ENCODE measurements around the gene IQGAP1. TPM values are rescaled to one million over a fixed set of nuclear protein-coding genes. Genes with fewer than 3 reads are reported as not detected.
A peak's percentile ranks its signal among the peaks of the same experiment; 100 is the strongest.

Gene IQGAP1
- total and polyA plus RNA-seq, 2 experiments from 2014 or later = 65.8 to 125 TPM

DNA sequence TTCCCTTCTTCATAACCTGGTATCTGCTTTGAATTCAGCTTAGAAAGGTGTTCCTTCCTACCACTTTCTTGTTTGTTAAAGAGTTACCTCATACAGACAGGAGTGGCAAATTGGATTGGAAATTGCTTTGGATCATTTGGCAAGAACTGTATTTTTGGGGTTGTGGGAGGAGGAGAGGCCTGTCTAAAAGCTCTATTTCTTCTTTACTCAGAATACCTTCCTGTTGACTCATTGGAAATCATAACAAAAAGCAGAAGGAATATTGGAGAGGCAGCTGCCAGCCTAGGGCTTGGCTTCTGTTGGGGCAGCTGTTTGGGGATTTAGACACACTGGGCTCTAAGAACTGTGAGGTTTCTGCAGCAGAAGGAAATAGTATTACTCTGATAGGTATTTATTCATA, 14.2 kb downstream of the IQGAP1 start:
- Histone ChIP-seq H4K20me1 (ENCODE audit: insufficient read depth, poor library complexity, severe bottlenecking) (no peaks in the 10 kb centered on the region), H3K4me3 (no peak overlapping the region), H2AFZ (no peak overlapping the region), H3K27me3 (no peaks in the 10 kb centered on the region), H3K9me3 (ENCODE audit: low read depth) (no peaks in the 10 kb centered on the region), H3K9me2 (replicated peaks; ENCODE audit: insufficient read depth) (no peaks in the 10 kb centered on the region), H3K27ac (peak overlapping the region; percentile 92), H3K4me1 (ENCODE audit: insufficient read depth) (peaks cover 33% of the 10 kb centered on the region), H3K4me2 (peak overlapping the region; percentile 63), H3K79me2 (peaks cover 97% of the 10 kb centered on the region), H3K36me3 (replicated peaks; ENCODE audit: insufficient read depth, low read depth) (no peaks in the 10 kb centered on the region)
- no peak for TF ChIP-seq CTCF (IDR thresholded peaks at IDR 0.05; ENCODE audit: poor library complexity)
- TF ChIP-seq EZH2phosphoT487 (IDR thresholded peaks at IDR 0.05; ENCODE audit: low read depth, severe bottlenecking, unreplicated experiment) = no peak
- TF ChIP-seq EZH2 (IDR thresholded peaks at IDR 0.05; ENCODE audit: borderline replicate concordance) = no peak
- DNase-seq (ENCODE audit: low spot score) = peak; percentile 17

- no peak overlapping the region for H2AFZ ChIP-seq
- no peaks in the 10 kb centered on the region for H3K9me3 ChIP-seq (ENCODE audit: low read depth)
- DNase-seq (ENCODE audit: low spot score) = no peak
- H3K9me2 ChIP-seq (replicated peaks; ENCODE audit: insufficient read depth) = no peaks in the 10 kb centered on the region
- H3K27ac ChIP-seq = peak overlapping the region; percentile 92
- peaks cover 33% of the 10 kb centered on the region for H3K4me1 ChIP-seq (ENCODE audit: insufficient read depth)
- no peaks in the 10 kb centered on the region for H3K36me3 ChIP-seq (replicated peaks; ENCODE audit: insufficient read depth, low read depth)
- H3K27me3 ChIP-seq = no peaks in the 10 kb centered on the region
- WGBS (ENCODE audit: low lambda C conversion rate, missing lambda C conversion rate) = 88% methylated on average over 3 of the region's 3 CpGs
- no peaks in the 10 kb centered on the region for H4K20me1 ChIP-seq (ENCODE audit: insufficient read depth, poor library complexity, severe bottlenecking)
- H3K79me2 ChIP-seq = peaks cover 97% of the 10 kb centered on the region
- no peak overlapping the region for H3K4me3 ChIP-seq
- peak overlapping the region; percentile 63 for H3K4me2 ChIP-seq
- no peak for TF ChIP-seq EZH2phosphoT487 (IDR thresholded peaks at IDR 0.05; ENCODE audit: low read depth, severe bottlenecking, unreplicated experiment)
- TF ChIP-seq EZH2 (IDR thresholded peaks at IDR 0.05; ENCODE audit: borderline replicate concordance) = no peak
- TF ChIP-seq CTCF (IDR thresholded peaks at IDR 0.05; ENCODE audit: poor library complexity) = no peak
Observed at GRCh38 chr15:90402767-90403166, 14.7 kb downstream of the IQGAP1 start.

GRCh38 chr15:90405055-90405607, 17.1 kb downstream of the IQGAP1 start:
- H3K27ac ChIP-seq = peak overlapping the region; percentile 19
- H4K20me1 ChIP-seq (ENCODE audit: insufficient read depth, poor library complexity, severe bottlenecking) = no peaks in the 10 kb centered on the region
- no peak overlapping the region for H3K4me2 ChIP-seq
- DNase-seq (ENCODE audit: low spot score) = no peak
- peaks cover 95% of the 10 kb centered on the region for H3K79me2 ChIP-seq
- no peaks in the 10 kb centered on the region for H3K9me3 ChIP-seq (ENCODE audit: low read depth)
- peaks cover 25% of the 10 kb centered on the region for H3K4me1 ChIP-seq (ENCODE audit: insufficient read depth)
- WGBS (ENCODE audit: low lambda C conversion rate, missing lambda C conversion rate) = 65% methylated on average over 3 of the region's 3 CpGs
- TF ChIP-seq CTCF (IDR thresholded peaks at IDR 0.05; ENCODE audit: poor library complexity) = no peak
- TF ChIP-seq EZH2 (IDR thresholded peaks at IDR 0.05; ENCODE audit: borderline replicate concordance) = no peak
- no peak for TF ChIP-seq EZH2phosphoT487 (IDR thresholded peaks at IDR 0.05; ENCODE audit: low read depth, severe bottlenecking, unreplicated experiment)
- H3K9me2 ChIP-seq (replicated peaks; ENCODE audit: insufficient read depth) = no peaks in the 10 kb centered on the region
- no peaks in the 10 kb centered on the region for H3K36me3 ChIP-seq (replicated peaks; ENCODE audit: insufficient read depth, low read depth)
- H2AFZ ChIP-seq = no peak overlapping the region
- H3K27me3 ChIP-seq = no peaks in the 10 kb centered on the region
- H3K4me3 ChIP-seq = no peak overlapping the region

Measured in hepatocyte (in vitro differentiated cells).